HEK293 (cell line): ENCODE results near the gene DLGAP4.
A peak's percentile ranks its signal among the peaks of the same experiment; 100 is the strongest.

Source experiments
- CTCF ChIP-seq: fragments of 450-650 bp; formaldehyde crosslinking; IDR thresholded peaks from 2 replicates; pipeline ENCODE4 v1.5.1; 2016; ENCODE audit warnings: missing biosample characterization, missing genetic modification characterization
- KLF9 ChIP-seq: fragments of 450-650 bp; formaldehyde crosslinking; IDR thresholded peaks from 2 replicates; pipeline ENCODE4 v1.5.1; 2016; ENCODE audit warnings: missing biosample characterization, missing genetic modification characterization, low read depth
- MEIS1 ChIP-seq: sonication (generic); formaldehyde crosslinking; IDR thresholded peaks from 2 replicates; pipeline ENCODE4 v1.8.1; 2022; ENCODE audit warnings: missing genetic modification reagents, mild to moderate bottlenecking, borderline replicate concordance
- PBX3 ChIP-seq: sonication (generic); formaldehyde crosslinking; IDR thresholded peaks from 2 replicates; pipeline ENCODE4 v1.8.1; 2022; ENCODE audit warnings: mild to moderate bottlenecking, moderate library complexity, missing genetic modification reagents
- REST ChIP-seq: fragments of 450-650 bp; formaldehyde crosslinking; IDR thresholded peaks from 2 replicates; pipeline ENCODE4 v1.5.1; 2016; ENCODE audit warnings: missing biosample characterization, missing genetic modification characterization
- ZNF169 ChIP-seq: fragments of 450-650 bp; formaldehyde crosslinking; IDR thresholded peaks from 2 replicates; pipeline ENCODE4 v1.5.1; 2016; ENCODE audit warnings: missing biosample characterization, missing genetic modification characterization
- ZNF18 ChIP-seq: fragments of 450-650 bp; formaldehyde crosslinking; IDR thresholded peaks from 2 replicates; pipeline ENCODE4 v1.5.1; 2016; ENCODE audit warnings: missing biosample characterization, missing genetic modification characterization
- ZNF19 ChIP-seq: fragments of 450-650 bp; formaldehyde crosslinking; IDR thresholded peaks from 2 replicates; pipeline ENCODE4; 2016; ENCODE audit warnings: missing biosample characterization, missing genetic modification characterization, low read depth
- ZNF292 ChIP-seq: fragments of 450-650 bp; formaldehyde crosslinking; IDR thresholded peaks from 2 replicates; pipeline ENCODE4 v1.5.1; 2016; ENCODE audit warnings: low read depth, missing biosample characterization, missing genetic modification characterization, borderline replicate concordance
- ZNF488 ChIP-seq: fragments of 450-650 bp; formaldehyde crosslinking; IDR thresholded peaks from 2 replicates; pipeline ENCODE4 v1.5.1; 2016; ENCODE audit warnings: missing biosample characterization, missing genetic modification characterization
- ZNF501 ChIP-seq: fragments of 450-650 bp; formaldehyde crosslinking; IDR thresholded peaks from 2 replicates; pipeline ENCODE4 v1.5.1; 2016; ENCODE audit warnings: missing biosample characterization, missing genetic modification characterization
- ZNF561 ChIP-seq: fragments of 450-650 bp; IDR thresholded peaks from 2 replicates; pipeline ENCODE4 v1.5.1; 2018; ENCODE audit warnings: missing biosample characterization, missing genetic modification characterization, borderline replicate concordance

GRCh38 chr20:36344517-36345132, 38.5 kb downstream of the DLGAP4 start:
- TF ChIP-seq REST (tag by site-specific recombination) (peak; percentile 98), ZNF19 (tag by site-specific recombination) (no peak), CTCF (no peak), ZNF501 (tag by site-specific recombination) (no peak), ZNF169 (tag by site-specific recombination) (no peak), ZNF292 (tag by site-specific recombination) (no peak), MEIS1 (CRISPR knock-in tag) (no peak), ZNF488 (tag by site-specific recombination) (no peak), KLF9 (tag by site-specific recombination) (no peak), PBX3 (CRISPR knock-in tag) (no peak), ZNF18 (tag by site-specific recombination) (no peak), ZNF561 (tag by site-specific recombination) (no peak)
